Loucy (cell line): ENCODE results near the gene MARCKS.

Experiments
- H2AFZ ChIP-seq: fragments of 200-600 bp; sonication (generic); 2 replicates; pipeline ENCODE4 v1.6.0; 2016; ENCODE audit warnings: antibody characterized with exemption, mild to moderate bottlenecking, low read length, moderate library complexity
- H3F3A ChIP-seq: fragments of 200-600 bp; 2 replicates; pipeline ENCODE4 v1.6.0; 2016; ENCODE audit warnings: antibody characterized with exemption, low read depth, mild to moderate bottlenecking
- H3K27me3 ChIP-seq: fragments of 200-600 bp; sonication (generic); 2 replicates; pipeline ENCODE4 v1.6.1; 2014; ENCODE audit warnings: low read length, mild to moderate bottlenecking; ENCODE audit not compliant: insufficient read depth, poor library complexity, severe bottlenecking
- H3K36me3 ChIP-seq: fragments of 200-600 bp; sonication (generic); 2 replicates; pipeline ENCODE4 v1.6.1; 2016; ENCODE audit warnings: low read length; ENCODE audit not compliant: insufficient read depth
- H3K4me1 ChIP-seq: fragments of 200-600 bp; sonication (generic); 2 replicates; pipeline ENCODE4 v1.5.1; 2014; ENCODE audit warnings: low read length, mild to moderate bottlenecking; ENCODE audit not compliant: insufficient read depth, poor library complexity, severe bottlenecking
- H3K4me2 ChIP-seq: fragments of 200-600 bp; sonication (generic); 2 replicates; pipeline ENCODE4 v1.6.0; 2014; ENCODE audit warnings: antibody characterized with exemption, low read length, low read depth, mild to moderate bottlenecking; ENCODE audit not compliant: poor library complexity, severe bottlenecking
- H3K4me3 ChIP-seq: fragments of 200-600 bp; sonication (generic); 2 replicates; pipeline ENCODE4 v1.5.1; 2014; ENCODE audit warnings: low read length, mild to moderate bottlenecking, mixed read lengths; ENCODE audit not compliant: poor library complexity, severe bottlenecking
- H3K79me2 ChIP-seq: fragments of 200-600 bp; sonication (generic); 2 replicates; pipeline ENCODE4 v1.6.1; 2014; ENCODE audit warnings: low read length; ENCODE audit not compliant: insufficient read depth
- H3K9ac ChIP-seq: fragments of 200-600 bp; sonication (generic); 2 replicates; pipeline ENCODE4 v1.6.0; 2014; ENCODE audit warnings: mild to moderate bottlenecking, low read depth, low read length, moderate library complexity; ENCODE audit not compliant: poor library complexity, severe bottlenecking
- H3K9me2 ChIP-seq: fragments of 200-600 bp; sonication (generic); replicated peaks from 2 replicates; pipeline ENCODE4 v1.6.1; 2016; ENCODE audit warnings: low read depth, low read length, mixed read lengths
- H3K9me3 ChIP-seq: fragments of 200-600 bp; sonication (generic); 2 replicates; pipeline ENCODE4 v1.6.1; 2014; ENCODE audit warnings: mild to moderate bottlenecking, antibody characterized with exemption, low read length, low read depth; ENCODE audit not compliant: insufficient read depth
- H4K20me1 ChIP-seq: fragments of 200-600 bp; sonication (generic); 2 replicates; pipeline ENCODE4 v1.6.0; 2014; ENCODE audit warnings: antibody characterized with exemption, low read length, mild to moderate bottlenecking; ENCODE audit not compliant: insufficient read depth, poor library complexity, severe bottlenecking
- EZH2phosphoT487 ChIP-seq: fragments of 200-600 bp; IDR thresholded peaks from 2 replicates; pipeline ENCODE4 v1.6.1; 2018; ENCODE audit warnings: antibody characterized with exemption, mild to moderate bottlenecking, moderate library complexity, borderline replicate concordance
- TF ChIP-seq, protein P1 (sequence below): fragments of 200-600 bp; sonication (generic); conservative IDR thresholded peaks from 2 replicates; pipeline ENCODE4 v1.5.1; 2014; ENCODE audit warnings: mild to moderate bottlenecking, antibody characterized with exemption, low read length

MARCKS gene

DNA sequence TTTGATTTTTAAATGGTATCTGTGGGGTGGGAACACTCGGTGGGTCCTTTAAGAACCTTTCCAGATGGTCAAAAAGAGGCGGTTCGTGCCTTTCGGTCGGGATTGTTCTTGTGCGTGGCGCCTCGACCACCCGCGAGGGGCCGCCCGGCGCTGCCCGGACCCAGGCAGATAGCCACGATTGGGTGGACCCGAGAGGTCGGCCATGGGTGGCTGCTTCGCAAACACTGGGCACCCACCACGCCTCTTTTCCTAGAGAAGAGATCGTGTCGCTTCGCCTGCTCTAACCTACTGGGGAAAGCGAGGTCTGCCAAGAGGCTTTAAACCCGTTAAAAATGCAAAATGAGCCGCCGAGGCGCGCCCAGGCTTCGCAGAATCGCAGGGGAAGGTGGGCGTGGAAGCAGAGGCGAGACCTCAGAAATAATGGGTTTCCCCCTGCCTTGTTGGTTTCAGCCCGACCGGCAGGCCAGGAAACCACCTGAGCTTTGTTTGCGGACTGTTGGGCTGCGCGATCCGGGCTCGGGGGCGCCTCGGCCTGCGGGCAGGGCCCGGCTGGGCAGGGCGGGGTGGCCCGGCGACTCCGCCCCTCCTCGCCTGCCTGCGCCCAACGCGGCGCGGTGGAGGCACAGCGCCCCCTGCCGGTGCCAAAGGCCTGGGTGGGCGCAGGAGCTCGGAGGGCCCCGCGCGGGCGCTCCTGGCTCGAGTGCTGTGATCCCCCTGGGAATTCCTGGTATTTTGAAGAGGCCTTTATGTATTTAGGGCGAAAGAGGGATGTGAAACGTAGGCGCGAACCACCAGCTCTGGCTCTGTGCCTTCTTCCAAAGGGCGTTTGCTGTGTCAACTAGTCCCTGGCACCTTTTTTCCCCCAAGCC, 1.6 kb downstream of the MARCKS start:
- Histone ChIP-seq H2AFZ (no peak overlapping the region), H3K9me2 (no peaks in the 10 kb centered on the region), H3K4me3 (no peak overlapping the region), H3F3A (no peaks in the 10 kb centered on the region), H3K9ac (no peak overlapping the region), H3K36me3 (no peaks in the 10 kb centered on the region), H3K27me3 (no peaks in the 10 kb centered on the region), H3K79me2 (no peaks in the 10 kb centered on the region), H3K4me1 (no peaks in the 10 kb centered on the region), H4K20me1 (no peaks in the 10 kb centered on the region), H3K4me2 (no peak overlapping the region), H3K9me3 (no peaks in the 10 kb centered on the region)
- TF ChIP-seq, protein P1, sequence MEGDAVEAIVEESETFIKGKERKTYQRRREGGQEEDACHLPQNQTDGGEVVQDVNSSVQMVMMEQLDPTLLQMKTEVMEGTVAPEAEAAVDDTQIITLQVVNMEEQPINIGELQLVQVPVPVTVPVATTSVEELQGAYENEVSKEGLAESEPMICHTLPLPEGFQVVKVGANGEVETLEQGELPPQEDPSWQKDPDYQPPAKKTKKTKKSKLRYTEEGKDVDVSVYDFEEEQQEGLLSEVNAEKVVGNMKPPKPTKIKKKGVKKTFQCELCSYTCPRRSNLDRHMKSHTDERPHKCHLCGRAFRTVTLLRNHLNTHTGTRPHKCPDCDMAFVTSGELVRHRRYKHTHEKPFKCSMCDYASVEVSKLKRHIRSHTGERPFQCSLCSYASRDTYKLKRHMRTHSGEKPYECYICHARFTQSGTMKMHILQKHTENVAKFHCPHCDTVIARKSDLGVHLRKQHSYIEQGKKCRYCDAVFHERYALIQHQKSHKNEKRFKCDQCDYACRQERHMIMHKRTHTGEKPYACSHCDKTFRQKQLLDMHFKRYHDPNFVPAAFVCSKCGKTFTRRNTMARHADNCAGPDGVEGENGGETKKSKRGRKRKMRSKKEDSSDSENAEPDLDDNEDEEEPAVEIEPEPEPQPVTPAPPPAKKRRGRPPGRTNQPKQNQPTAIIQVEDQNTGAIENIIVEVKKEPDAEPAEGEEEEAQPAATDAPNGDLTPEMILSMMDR, result no peak
- no peak for TF ChIP-seq EZH2phosphoT487

GRCh38 chr6:113859349-113860180, 2.4 kb downstream of the MARCKS start:
- no peaks in the 10 kb centered on the region for H3F3A ChIP-seq
- TF ChIP-seq EZH2phosphoT487, result no peak
- TF ChIP-seq, protein P1, result no peak
- H3K4me2 ChIP-seq, result no peak overlapping the region
- no peak overlapping the region for H3K9ac ChIP-seq
- H3K4me1 ChIP-seq, result no peaks in the 10 kb centered on the region
- H3K27me3 ChIP-seq, result no peaks in the 10 kb centered on the region
- no peaks in the 10 kb centered on the region for H3K79me2 ChIP-seq
- H3K9me3 ChIP-seq, result no peaks in the 10 kb centered on the region
- no peaks in the 10 kb centered on the region for H3K9me2 ChIP-seq
- H3K36me3 ChIP-seq, result no peaks in the 10 kb centered on the region
- no peak overlapping the region for H2AFZ ChIP-seq
- no peak overlapping the region for H3K4me3 ChIP-seq
- no peaks in the 10 kb centered on the region for H4K20me1 ChIP-seq

DNA sequence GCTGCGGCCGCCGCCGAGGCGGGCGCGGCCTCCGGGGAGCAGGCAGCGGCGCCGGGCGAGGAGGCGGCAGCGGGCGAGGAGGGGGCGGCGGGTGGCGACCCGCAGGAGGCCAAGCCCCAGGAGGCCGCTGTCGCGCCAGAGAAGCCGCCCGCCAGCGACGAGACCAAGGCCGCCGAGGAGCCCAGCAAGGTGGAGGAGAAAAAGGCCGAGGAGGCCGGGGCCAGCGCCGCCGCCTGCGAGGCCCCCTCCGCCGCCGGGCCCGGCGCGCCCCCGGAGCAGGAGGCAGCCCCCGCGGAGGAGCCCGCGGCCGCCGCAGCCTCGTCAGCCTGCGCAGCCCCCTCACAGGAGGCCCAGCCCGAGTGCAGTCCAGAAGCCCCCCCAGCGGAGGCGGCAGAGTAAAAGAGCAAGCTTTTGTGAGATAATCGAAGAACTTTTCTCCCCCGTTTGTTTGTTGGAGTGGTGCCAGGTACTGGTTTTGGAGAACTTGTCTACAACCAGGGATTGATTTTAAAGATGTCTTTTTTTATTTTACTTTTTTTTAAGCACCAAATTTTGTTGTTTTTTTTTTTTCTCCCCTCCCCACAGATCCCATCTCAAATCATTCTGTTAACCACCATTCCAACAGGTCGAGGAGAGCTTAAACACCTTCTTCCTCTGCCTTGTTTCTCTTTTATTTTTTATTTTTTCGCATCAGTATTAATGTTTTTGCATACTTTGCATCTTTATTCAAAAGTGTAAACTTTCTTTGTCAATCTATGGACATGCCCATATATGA, 3.2 kb downstream of the MARCKS start:
- TF ChIP-seq, protein P1, result no peak
- TF ChIP-seq EZH2phosphoT487, result no peak
- H2AFZ ChIP-seq, result no peak overlapping the region
- H3K79me2 ChIP-seq, result no peaks in the 10 kb centered on the region
- H3F3A ChIP-seq, result no peaks in the 10 kb centered on the region
- H3K36me3 ChIP-seq, result no peaks in the 10 kb centered on the region
- H3K4me2 ChIP-seq, result no peak overlapping the region
- no peaks in the 10 kb centered on the region for H3K9me3 ChIP-seq
- no peak overlapping the region for H3K9ac ChIP-seq
- H4K20me1 ChIP-seq, result no peaks in the 10 kb centered on the region
- no peaks in the 10 kb centered on the region for H3K4me1 ChIP-seq
- no peaks in the 10 kb centered on the region for H3K27me3 ChIP-seq
- no peak overlapping the region for H3K4me3 ChIP-seq
- no peaks in the 10 kb centered on the region for H3K9me2 ChIP-seq
